Hypothalamus (tissue), 51 donors: ENCODE results near the gene PTPRT.
A peak's percentile ranks its signal among the peaks of the same experiment; 100 is the strongest.

Experiments
- DNase-seq, 51 donors: peaks; one replicate each; lab custom pipeline; 2025; lab: John Stamatoyannopoulos, UW

Gene PTPRT

GRCh38 chr20:42857446-42857845 lies 332.3 kb downstream of the PTPRT start:
- DNase-seq: peak in 2 of 51 donors; percentile 25 to 32

- no peak for DNase-seq
Measured at GRCh38 chr20:42855896-42856295, 333.8 kb downstream of the PTPRT start.

- no peak for DNase-seq
Measured at GRCh38 chr20:42852691-42853090, 337.0 kb downstream of the PTPRT start.

- DNase-seq: peak in 2 of 51 donors; percentile 15 to 23
Measured at GRCh38 chr20:42846784-42847490, 342.8 kb downstream of the PTPRT start.

- DNase-seq: no peak
Measured at GRCh38 chr20:42844751-42845150, 345.0 kb downstream of the PTPRT start.

- no peak for DNase-seq
Measured at GRCh38 chr20:42837456-42837855, 352.2 kb downstream of the PTPRT start.

GRCh38 chr20:42836339-42836738 lies 353.4 kb downstream of the PTPRT start:
- DNase-seq: no peak

GRCh38 chr20:42807876-42808275 lies 381.8 kb downstream of the PTPRT start:
- DNase-seq: no peak

GRCh38 chr20:42795111-42795695 lies 394.5 kb downstream of the PTPRT start:
- no peak for DNase-seq

GRCh38 chr20:42792052-42792451 lies 397.7 kb downstream of the PTPRT start:
- DNase-seq: peak in 13 of 51 donors; percentile 3 to 55 (median 8)

GRCh38 chr20:42790111-42790510 lies 399.6 kb downstream of the PTPRT start:
- DNase-seq: no peak

- no peak for DNase-seq
Measured at GRCh38 chr20:42788707-42789106, 401.0 kb downstream of the PTPRT start.

GRCh38 chr20:42785041-42785440 lies 404.7 kb downstream of the PTPRT start:
- DNase-seq: no peak

GRCh38 chr20:42779216-42779615 lies 410.5 kb downstream of the PTPRT start:
- no peak for DNase-seq

GRCh38 chr20:42775866-42776265 lies 413.8 kb downstream of the PTPRT start:
- no peak for DNase-seq

- no peak for DNase-seq
Measured at GRCh38 chr20:42775037-42775436, 414.7 kb downstream of the PTPRT start.

GRCh38 chr20:42763015-42763414 lies 426.7 kb downstream of the PTPRT start:
- no peak for DNase-seq

GRCh38 chr20:42756991-42757390 lies 432.7 kb downstream of the PTPRT start:
- DNase-seq: no peak

- no peak for DNase-seq
Measured at GRCh38 chr20:42754706-42755105, 435.0 kb downstream of the PTPRT start.

- DNase-seq: no peak
Measured at GRCh38 chr20:42752620-42753019, 437.1 kb downstream of the PTPRT start.

GRCh38 chr20:42749556-42749955 lies 440.1 kb downstream of the PTPRT start:
- DNase-seq: no peak

- DNase-seq: no peak
Measured at GRCh38 chr20:42747765-42748411, 441.8 kb downstream of the PTPRT start.
